ENCODE measurements around the gene NSUN2.

GRCh38 chr5:6652025-6652424 lies 19.2 kb upstream of the NSUN2 start:
- TF ChIP-seq CTCF (IDR thresholded peaks at IDR 0.05; ENCODE audit: poor library complexity, severe bottlenecking) (no peak), EZH2 (IDR thresholded peaks at IDR 0.05; ENCODE audit: borderline replicate concordance, insufficient read depth, low read length, poor library complexity, severe bottlenecking) (no peak), EP300 (conservative IDR thresholded peaks at IDR 0.05; ENCODE audit: poor library complexity, severe bottlenecking) (no peak)

Data from neural cell (in vitro differentiated cells).